DMS 273 treated with DMSO at 0.1 percent for 48 hours (cell line): ENCODE results near the gene TJP1.
"Not testable (repeated sequence)": the region's sequence is repeated elsewhere in the genome, so short reads cannot be mapped to it uniquely, and the experiment has no call there.

Source experiments
- DNase-seq: peaks from one replicate; lab custom pipeline; 2025; lab: John Stamatoyannopoulos, UW

TJP1 gene

DNA sequence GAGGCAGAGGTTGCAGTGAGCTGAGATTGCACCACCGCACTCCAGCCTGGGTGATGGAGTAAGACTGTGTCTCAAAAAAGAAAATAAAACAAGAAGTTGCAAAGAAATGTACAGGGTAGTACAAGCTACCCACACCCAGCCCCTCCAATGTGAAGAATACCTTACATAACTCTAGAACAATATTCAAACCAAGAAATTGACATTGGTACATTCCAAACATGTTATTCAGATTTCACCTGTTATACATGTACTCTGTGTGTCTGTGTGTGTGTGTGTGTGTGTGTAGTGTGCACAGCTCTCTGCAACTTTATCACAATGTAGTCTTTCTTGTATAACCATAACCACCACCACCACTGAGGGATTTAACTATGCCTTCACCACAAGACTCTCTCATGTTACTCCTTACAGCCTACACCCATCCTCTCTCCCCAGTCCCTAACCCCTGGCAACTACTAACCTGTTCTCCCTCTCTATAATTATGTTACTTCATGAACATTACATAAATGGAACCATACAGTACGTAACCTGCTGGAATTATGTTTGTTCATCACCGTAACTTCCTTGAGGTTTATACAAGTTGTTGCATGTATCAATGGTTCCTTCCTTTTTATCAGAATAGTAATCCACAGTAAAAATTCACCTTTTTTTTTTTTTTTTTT, 16.2 kb upstream of the TJP1 start:
- no peak for DNase-seq

DNA sequence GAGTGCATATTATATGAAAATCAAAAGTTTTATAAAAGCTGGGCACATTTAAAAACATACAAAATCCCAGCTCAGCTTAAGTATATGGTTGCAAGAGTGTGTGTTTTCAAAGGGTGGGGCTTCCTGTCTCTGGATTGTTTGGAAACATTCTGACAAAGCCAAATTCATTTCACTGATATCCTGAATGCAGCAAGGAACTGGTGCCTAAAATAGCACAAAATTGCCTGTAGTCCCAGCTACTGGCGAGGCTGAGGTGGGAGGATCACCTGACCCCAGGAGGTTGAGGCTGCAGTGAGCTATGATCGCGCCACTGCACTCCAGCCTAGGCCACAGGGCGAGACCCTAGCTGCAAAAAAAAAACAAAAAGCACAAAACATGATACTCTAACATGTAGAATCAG, 13.0 kb upstream of the TJP1 start:
- DNase-seq: no peak

DNA sequence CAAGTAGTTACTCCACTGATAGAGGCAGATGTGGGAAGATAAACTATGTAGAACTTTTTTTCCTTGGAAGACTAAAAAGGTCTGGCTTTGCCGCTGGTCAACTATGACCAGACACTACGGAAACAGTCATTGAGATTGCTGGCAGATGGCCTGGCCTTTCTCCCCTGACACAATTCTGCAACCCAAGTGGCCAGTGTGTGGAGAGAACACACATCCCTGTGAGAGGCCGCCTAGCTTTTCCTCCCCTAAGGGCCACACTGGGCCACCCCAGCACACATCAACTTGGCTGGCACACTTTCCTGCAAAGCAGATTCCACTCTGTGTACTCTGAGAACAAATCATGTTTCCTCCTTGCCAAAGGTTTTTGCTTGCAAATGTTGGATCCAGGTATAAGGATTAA, 10.4 kb upstream of the TJP1 start:
- no peak for DNase-seq

DNA sequence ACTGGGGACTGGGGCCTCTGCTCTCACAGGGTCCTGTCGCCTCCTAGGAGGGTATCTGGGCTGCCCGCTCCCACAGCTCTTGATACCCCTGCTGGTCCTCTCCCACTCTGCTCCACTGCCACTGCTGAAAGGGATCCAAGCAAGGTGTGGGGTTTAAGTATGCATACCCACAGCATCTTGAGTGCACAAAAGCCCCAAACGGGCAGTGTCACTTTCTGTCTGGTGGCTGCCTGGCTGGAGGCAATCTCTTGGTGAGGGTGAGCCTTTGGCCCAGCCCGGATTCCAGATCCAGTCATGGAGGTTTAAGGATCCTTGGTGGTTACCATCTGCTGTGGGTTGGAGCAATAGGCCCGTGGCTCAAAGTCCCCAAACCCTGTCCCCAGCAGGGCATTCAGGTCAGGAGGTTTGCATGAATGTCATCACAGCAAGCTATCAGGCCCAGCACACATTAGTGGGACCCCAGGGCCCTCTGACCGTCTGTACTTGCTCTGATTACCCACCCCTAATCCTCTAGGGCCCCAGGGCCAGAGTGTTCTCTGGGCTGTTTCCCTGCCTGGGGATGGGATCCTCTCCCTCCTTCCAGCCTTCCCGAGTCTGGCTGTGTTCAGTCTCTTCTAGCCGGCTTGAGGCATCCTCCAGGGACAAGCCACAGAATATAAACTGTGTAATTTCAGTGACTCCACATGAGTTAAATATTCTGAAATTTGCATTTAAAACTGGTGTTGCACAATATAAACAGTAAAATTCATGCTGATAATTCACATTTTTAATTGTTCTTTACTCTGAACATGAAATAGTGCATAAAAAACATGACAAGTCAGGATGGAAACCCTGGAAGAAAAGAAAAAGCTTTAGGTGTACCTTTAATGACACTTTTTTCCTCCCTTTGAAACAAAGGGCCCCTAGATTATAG, 4.9 kb upstream of the TJP1 start:
- no peak for DNase-seq

DNA sequence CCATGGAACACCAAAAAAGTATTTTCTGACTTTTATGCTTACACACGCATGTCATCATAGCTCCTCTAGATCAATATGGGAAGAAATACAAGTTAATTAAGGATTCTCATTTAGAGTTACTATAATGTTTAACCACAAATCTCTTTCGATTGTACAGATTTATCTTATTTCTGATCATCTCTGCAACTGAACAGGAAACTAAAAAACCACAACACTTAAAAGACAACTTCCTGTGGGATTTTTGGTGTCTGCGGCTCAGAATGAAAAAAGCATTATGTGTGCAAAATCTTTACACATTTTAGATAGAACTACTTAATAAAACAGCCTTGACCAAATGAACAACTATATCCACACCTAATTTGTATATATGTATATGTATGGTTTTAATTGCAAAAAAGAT, 3.0 kb upstream of the TJP1 start:
- no peak for DNase-seq

DNA sequence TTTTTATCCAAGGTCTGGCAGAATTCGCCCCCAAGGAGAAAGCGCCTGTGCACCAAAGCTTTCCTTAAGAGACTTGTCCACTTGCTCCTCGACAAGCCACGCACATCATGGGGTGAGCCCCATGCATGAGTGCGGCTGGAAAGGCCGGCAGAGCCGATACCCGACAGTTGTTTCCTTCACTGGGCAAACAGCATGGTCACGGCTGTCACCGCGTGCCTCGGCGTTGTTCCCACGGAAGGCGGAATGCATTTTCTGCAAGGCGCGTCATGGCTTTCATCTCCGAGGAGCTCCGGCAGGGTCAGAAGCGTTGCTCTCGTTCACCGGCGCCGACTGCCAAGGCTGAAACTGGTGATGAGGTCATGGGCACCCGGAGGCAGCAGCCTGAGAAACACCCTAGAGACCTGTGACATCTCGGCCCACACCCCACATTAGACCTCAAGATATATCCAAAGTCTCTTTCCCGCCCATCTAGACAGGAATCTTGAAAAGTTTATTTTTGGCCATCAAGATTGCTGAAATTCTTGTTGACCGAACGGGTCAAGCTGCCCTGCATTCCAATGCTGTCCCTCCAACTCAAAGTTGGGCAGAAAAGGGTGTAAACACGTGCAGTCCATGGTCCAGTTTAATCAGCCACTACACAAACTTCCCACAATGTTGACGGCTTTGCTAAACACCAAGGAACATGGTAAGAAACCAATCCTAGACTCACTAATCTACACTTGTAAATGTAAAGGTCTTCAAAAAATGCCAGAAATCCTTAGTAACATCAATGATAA, 604 bp upstream of the TJP1 start:
- no peak for DNase-seq

DNA sequence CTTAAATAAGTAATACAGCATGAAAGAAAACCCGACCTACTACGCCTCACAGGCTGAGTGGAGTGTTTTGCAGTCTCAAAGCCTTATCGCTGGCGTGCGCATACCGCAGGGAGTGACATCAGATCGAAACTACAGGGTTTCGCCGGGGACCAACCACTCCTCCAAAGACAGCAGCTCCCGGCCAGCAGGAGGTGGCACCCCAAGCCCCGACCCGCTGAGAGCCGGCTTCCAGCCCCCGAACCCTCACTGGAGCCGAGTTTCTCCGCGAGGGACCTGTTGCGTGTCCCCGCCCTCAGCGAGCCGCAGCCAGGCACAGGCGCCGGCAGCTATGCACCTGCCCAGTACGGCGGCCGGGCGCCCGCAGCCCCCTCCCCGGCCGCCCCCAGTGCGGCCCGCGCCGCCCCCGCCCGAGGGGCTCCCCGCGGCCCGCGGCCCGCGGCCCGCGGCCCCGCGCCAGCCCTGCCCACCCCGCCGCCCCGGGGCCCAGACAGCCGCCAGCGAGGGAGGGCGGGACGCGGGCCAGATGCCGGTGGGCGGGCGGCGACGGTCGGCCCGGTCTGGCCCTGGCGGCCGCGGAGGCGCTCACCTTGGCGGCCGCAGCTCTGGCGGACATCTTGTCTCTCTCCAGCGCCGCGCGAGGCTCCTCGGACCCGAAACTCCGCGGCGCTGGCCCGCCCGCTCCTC, 710 bp downstream of the TJP1 start:
- peak; percentile 26 for DNase-seq

DNA sequence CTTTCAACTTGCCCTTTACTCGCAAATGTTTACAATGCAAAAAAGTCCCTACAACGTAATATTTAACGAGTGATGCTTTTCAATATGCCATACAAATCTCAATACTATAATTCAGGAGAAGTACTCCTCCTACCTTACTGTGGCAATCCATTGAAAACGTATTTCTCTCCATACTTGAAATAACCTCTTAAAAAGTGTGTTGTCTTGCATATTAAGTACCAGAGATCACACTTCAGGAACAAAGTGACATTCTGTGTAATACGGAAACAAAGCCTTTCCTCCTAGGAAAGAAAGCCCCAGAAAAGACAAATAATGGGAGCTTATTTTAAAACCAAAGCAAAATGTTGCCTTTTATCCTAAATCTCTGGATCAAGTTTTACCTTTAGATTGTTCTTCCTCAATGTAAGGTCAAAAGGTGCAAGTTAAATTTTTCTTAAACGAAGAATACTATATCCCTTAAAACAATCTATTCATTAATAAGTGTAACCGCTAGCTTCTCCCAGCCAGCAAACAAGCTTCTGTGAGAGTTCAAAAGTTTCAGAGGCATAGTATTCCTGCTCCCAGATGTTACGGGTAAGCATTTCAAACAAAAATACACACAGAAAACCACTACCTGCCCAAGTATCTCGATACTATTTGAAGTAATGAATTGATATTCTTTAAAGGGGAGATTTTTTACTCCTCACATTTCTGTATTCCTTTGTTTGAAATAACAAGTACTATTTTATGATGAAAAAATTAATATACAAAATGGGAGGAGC, 1.7 kb downstream of the TJP1 start:
- no peak for DNase-seq

DNA sequence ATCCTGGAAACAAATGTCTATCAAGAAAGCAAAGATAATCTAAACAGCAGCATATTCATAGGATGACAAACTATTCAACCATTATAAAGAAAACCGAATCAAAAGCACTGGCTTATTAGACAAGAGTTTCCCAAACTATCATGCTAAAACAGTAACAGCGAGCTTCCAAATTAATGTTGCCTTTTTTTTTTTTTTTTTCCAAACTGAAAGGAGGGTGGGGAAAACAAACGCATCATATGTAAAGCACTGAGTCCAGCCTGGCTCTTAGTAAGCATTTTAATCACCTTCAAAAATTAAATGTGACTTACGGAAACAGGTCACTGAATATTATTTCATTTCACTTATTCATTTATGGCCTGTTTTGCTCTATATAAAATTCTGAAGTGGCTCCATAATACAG, 2.3 kb downstream of the TJP1 start:
- no peak for DNase-seq

DNA sequence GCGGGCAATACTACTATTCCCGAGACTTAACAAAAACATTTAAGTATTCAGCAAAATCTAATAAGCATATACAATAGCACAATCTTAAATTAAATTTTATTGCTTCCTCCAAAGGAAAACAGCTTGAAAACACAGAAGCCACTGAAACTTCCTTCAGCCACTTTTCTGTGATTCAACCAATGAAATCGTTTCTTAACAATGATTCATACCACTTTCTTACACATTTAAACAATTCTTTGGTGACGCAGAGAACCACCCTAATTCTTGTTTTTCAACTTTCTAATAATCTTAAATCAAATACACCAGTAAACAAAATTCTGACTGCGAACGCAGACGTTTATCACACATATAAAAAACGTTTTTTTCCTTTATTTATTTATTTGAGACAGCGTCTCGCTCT, 4.1 kb downstream of the TJP1 start:
- no peak for DNase-seq

DNA sequence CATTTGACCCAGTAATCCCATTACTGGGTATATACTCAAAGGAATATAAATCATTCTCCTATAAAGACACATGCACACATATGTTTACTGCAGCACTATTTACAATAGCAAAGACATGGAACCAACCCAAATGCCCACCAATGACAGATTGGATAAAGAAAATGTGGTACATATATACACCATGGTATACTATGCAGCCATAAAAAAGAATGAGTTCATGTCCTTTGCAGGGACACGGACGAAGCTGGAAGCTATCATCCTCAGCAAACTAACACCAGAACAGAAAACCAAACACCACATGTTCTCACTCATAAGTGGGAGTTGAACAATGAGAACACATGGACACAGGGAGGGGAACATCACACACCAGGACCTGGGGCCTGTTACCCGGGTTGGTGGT, 4.8 kb downstream of the TJP1 start:
- not testable (repeated sequence) for DNase-seq

DNA sequence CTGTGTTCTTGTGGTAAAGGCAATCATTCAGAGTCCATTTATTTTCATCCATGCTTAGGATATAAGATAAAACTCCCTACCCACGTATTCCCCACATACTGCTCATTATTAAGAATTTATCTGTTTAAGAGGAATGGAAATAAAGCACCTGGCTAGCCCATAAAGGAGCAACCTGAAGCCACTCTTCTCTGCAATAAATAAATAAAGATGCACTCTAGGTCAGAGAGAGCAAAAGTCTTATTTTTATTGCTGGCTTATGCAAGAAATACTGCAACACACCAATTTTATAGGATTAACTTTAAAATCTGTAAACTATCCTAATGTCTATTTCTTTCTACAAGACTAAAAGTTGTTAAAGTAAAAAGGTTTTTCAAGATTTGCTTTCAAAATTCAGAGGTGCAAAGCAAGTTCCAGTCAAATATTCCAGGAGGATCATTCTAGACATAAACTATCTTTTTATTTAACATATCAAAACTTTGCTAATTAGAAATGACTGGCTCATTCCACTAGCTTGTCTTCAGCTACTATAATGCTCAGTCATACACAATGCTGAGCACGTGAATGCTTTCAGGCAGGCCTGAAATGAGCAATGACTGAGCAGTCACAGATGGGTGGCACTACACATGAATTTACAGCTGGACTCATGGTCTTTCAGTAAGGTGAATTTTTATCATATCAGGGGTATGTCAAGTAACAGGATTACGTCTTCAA, 7.1 kb downstream of the TJP1 start:
- peak; percentile 4 for DNase-seq

DNA sequence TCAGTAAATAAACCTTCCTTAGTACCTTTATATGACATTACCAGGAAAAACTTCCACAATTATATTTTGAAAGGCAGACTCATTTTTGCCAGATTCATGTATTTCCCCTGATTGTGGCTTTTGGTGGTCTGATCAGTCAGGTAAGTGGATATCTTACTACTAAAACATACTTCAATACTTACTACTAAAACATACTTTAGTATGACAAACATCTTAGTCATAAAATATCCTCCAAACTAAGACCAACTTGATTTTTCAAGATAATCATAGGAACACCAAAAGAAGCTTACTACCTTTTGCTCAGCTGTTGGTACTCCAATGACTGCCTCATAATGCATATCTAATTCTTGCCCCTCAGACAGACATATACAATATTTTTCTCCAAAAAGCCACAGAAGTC, 9.3 kb downstream of the TJP1 start:
- no peak for DNase-seq

DNA sequence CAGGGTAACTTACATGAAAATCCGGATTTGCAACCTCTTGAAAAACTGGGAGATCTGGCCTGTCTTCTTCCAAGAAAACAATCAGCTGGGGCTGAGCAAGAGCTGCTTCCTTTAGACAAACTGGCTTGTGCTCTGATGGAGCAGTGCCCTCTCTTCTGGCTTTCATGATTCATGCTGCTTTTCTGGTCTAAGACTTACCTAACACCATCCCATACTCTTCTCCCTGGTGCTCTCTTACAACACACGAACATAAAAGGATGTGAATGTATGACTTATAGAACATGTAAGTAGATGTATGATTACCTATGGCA, 9.9 kb downstream of the TJP1 start:
- DNase-seq: no peak

DNA sequence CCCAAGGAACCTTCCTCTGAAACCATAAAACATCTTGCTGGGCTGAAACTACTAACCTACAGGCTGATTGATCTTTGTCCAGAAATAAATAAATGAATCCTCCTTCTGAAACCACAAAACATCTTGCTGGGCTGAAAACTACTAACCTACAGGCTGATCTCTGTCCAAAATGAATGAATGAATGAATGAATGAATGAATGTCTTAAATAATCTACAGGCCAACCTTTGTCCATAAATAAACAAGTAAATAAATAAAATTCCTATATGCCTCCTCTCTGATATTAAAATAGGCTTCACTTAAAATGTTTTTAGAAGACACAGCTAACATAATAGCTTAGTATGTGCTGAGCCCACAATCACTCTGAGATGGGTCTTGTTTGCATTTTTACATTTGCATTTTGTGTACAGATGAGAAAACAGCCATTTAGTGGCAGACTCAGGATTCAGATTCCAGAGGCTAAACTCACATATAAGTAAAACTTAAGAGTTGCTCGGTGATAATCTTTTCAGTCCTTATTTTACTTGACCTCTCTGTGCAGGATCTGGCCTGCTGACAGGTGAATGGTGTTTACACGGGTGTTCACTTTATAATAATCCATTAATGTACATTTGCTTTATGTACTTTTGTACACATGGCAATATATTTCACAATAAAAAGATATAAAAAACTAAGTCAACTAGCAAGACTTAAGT, 10.4 kb downstream of the TJP1 start:
- DNase-seq: no peak

DNA sequence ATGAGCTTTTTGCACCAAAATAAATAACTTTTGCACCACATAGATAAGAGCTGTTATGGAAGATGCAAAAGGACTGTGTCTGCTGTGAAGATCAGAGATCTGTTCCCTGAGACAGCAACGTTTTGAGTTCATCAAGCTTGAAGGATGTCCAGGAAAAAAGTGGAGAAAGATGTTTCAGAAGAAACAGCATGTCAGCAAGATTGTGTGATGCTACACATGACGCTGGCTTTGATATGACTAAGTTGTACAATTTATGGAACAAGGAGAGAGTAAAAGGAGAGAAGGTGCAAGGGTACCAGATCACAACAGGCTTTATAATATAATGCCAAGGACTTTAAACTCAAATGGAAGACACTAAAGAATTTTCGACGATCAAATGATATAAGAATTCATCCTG, 16.6 kb downstream of the TJP1 start:
- DNase-seq: no peak

DNA sequence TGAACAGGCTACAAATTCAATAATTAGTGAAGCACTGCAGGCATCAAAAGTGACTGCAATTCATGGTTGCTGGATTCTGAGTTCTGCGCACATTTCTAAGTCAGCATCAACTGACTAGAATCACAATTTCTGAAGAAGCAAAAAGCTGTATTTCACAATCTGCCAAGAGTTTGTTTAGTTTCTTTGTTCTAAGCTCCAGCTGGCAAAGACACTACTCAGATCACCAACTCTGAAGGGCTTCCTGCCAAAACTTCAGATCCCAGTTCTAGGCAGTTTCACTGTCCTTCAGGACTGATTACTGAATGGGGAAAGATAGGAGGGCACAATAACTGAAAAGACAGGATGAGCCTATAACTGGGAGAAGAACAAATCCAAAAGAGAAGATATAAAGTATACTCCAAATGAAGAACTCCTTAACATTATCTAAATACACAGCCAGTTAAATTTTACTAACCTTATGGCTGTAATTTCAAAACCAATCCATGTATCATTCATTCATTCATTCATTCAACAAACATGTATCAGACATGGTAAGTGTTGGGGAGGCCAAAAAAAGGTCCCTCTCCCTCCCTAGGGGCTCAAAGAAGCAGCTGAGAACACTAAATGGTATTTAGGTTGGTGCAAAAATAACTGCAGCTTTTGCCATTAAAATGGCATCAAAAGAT, 17.1 kb downstream of the TJP1 start:
- DNase-seq: no peak

DNA sequence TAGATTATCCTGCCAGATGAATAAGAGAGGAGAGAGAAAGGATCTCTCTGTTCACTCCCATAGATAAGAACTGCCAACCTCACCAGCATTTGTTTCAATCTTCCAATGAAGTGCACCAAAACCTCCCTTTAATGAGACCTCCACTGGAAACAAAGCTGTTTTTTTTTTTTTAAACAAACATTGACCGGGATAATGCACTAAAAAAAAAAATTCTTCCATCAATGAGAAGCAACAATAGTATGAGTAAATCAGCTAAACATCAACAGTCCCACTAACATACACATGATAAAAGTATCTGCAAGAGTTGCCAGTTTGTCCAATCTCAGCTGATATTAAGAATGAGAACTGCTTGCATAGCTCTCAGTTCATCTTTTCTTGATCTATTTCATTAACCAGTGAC, 19.9 kb downstream of the TJP1 start:
- DNase-seq: no peak

DNA sequence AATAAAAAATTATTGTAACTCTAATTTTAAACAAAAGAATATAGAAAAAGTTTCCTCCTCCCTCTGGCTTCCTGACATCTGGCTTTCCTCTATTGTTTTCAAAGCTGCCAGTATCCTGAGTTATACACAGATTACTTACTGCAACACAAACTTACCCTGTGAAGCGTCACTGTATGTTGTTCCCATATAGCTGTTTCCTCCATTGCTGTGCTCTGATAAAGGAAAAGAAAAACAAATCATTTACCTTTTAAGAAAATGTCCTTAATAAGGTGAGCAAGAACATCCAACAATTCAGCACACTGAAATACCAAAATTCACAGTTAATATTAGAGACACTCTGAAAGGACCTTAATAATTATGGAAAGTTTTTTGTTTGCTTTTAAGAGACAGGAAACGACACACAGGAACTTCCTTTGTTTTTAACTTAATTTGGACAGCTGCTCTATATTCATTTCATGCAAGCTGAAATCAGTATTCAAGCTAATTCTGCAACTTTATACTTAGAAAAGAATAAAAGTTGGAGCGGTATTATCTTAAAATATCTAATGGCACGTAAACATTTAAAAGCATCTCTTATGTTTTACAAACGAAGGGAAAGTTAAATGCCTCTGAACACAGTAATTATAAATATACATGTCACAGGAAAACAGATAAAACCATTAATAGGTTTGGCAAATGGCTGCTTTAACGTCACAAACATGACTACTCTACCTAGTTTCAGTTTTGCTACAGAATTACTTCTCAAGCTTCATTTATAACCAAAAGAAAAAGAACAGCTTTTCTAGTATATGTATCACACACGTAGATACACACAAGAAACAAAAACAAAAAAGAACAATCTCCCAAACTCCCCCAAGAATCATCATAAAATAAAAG, 21.5 kb downstream of the TJP1 start:
- DNase-seq: no peak
